ENCODE data around the gene IFT20. TPM values are rescaled to one million over a fixed set of nuclear protein-coding genes. Genes with fewer than 3 reads are reported as not detected.
A peak's percentile ranks its signal among the peaks of the same experiment; 100 is the strongest.

The IFT20 gene
- total and polyA plus RNA-seq, 10 of the 15 experiments (the other 5 are each of a cell fraction or from before 2014, with no cell fraction given): 9.4 to 38.2 (median 19.1) TPM

GRCh38 chr17:28371245-28372202 is 36.3 kb upstream of the IFT20 start, which contains the start of gene SARM1 (continued):
- TF ChIP-seq SKIL (IDR thresholded peaks at IDR 0.05; ENCODE audit: low read depth, poor library complexity, severe bottlenecking): no peak
- no peak for TF ChIP-seq E4F1 (IDR thresholded peaks at IDR 0.05; ENCODE audit: borderline replicate concordance, partially characterized antibody)
- no peak for TF ChIP-seq EP300 (IDR thresholded peaks at IDR 0.05; ENCODE audit: borderline replicate concordance in 1 of 2, control insufficient read depth in 1 of 2, low read depth in 2 of 2, low read length in 2 of 2)
- TF ChIP-seq ZBTB33 (IDR thresholded peaks at IDR 0.05): no peak
- no peak for TF ChIP-seq HDGF (IDR thresholded peaks at IDR 0.05)
- TF ChIP-seq IKZF1 (conservative IDR thresholded peaks at IDR 0.05): peak; percentile 47; the same call in 1 of the 2 replicates
- TF ChIP-seq RCOR1 (conservative IDR thresholded peaks at IDR 0.05; ENCODE audit: low read depth, low read length): no peak
- no peak for TF ChIP-seq TBL1XR1 (IDR thresholded peaks at IDR 0.05; ENCODE audit: low read depth, low read length)
- no peak for TF ChIP-seq E2F4 (IDR thresholded peaks at IDR 0.05; ENCODE audit: low read depth, low read length)
- 0 out of 2 replicates have a peak, but pooled peaks have one; percentile 52 for TF ChIP-seq NBN (IDR thresholded peaks at IDR 0.05)
- TF ChIP-seq ZNF687 (IDR thresholded peaks at IDR 0.05): no peak
- no peak for TF ChIP-seq TCF3 (IDR thresholded peaks at IDR 0.05; ENCODE audit: borderline replicate concordance, insufficient read depth, low read depth, low read length)
- no peak for TF ChIP-seq ELK1 (IDR thresholded peaks at IDR 0.05; ENCODE audit: low read depth, low read length)
